Measurements from ENCODE around the gene COPZ2.
A peak's percentile ranks its signal among the peaks of the same experiment; 100 is the strongest.
"Not testable (repeated sequence)": the region's sequence is repeated elsewhere in the genome, so short reads cannot be mapped to it uniquely, and the experiment has no call there.

COPZ2 gene

GRCh38 chr17:48027322-48027981 lies 10.1 kb downstream of the COPZ2 start:
- DNase-seq = no peak

GRCh38 chr17:48026502-48027321 lies 10.9 kb downstream of the COPZ2 start:
- peak; percentile 69 for DNase-seq

- no peak for DNase-seq
These were observed 11.6 kb downstream of the COPZ2 start for GRCh38 chr17:48025904-48026501.

GRCh38 chr17:48025040-48025903 lies 12.3 kb downstream of the COPZ2 start:
- peak; percentile 98 for DNase-seq

GRCh38 chr17:48024149-48025039 lies 13.2 kb downstream of the COPZ2 start:
- peak; percentile 47 for DNase-seq

GRCh38 chr17:48023400-48024148 lies 14.0 kb downstream of the COPZ2 start:
- DNase-seq = peak; percentile 51

GRCh38 chr17:48022901-48023300 lies 14.7 kb downstream of the COPZ2 start:
- DNase-seq = no peak

GRCh38 chr17:48021934-48022333 lies 15.7 kb downstream of the COPZ2 start:
- DNase-seq = no peak

- not testable (repeated sequence) for DNase-seq
These were observed 19.8 kb downstream of the COPZ2 start for GRCh38 chr17:48017817-48018158.

- no peak for DNase-seq
These were observed 21.5 kb downstream of the COPZ2 start for GRCh38 chr17:48016112-48016511.

- no peak for DNase-seq
These were observed 22.9 kb downstream of the COPZ2 start for GRCh38 chr17:48014595-48015111.

GRCh38 chr17:48013876-48014594 lies 23.6 kb downstream of the COPZ2 start:
- no peak for DNase-seq

- DNase-seq = no peak
These were observed 24.9 kb downstream of the COPZ2 start for GRCh38 chr17:48012654-48013053.

- DNase-seq = peak; percentile 59
These were observed 25.5 kb downstream of the COPZ2 start for GRCh38 chr17:48012151-48012520.

GRCh38 chr17:48011405-48012150 lies 26.0 kb downstream of the COPZ2 start:
- no peak for DNase-seq

GRCh38 chr17:48010193-48010592 lies 27.4 kb downstream of the COPZ2 start:
- no peak for DNase-seq

- no peak for DNase-seq
These were observed 30.5 kb downstream of the COPZ2 start for GRCh38 chr17:48006936-48007709.

GRCh38 chr17:48004983-48005382 lies 32.6 kb downstream of the COPZ2 start:
- no peak for DNase-seq
